A673 (cell line): Measurements from ENCODE around the gene RHCG. TPM values are rescaled to one million over a fixed set of nuclear protein-coding genes. Genes with fewer than 3 reads are reported as not detected.

Experiments
- BruUV-seq: library from RNA; stranded (reverse); fragments of 400-500 nt; replicated peaks from 2 replicates; lab custom pipeline; 2021; lab: Mats Ljungman, UMichigan
- CTCF ChIA-PET: fragments of 300-600 bp; sonication (Branson Sonifier 250); formaldehyde crosslinking; loops from one replicate; lab custom pipeline; 2022; ENCODE audit warnings: antibody characterized with exemption; lab: Charles Lee
- POLR2A ChIA-PET: fragments of 300-600 bp; sonication (Branson Sonifier 250); formaldehyde crosslinking; loops from one replicate; lab custom pipeline; 2022; ENCODE audit warnings: antibody characterized with exemption; ENCODE audit not compliant: low non-redundant PET; lab: Charles Lee
- DNase-seq: peaks from one replicate; pipeline ENCODE4 v3.0.0-alpha.2; 2015; ENCODE audit warnings: low spot score
- H3K27ac ChIP-seq: fragments of 200-600 bp; sonication (generic); 2 replicates; pipeline ENCODE4 v1.5.1; 2016; ENCODE audit warnings: mixed run types, low read depth, mild to moderate bottlenecking, mixed read lengths, antibody characterized with exemption, low read length; ENCODE audit not compliant: poor library complexity, severe bottlenecking
- H3K27me3 ChIP-seq: fragments of 200-600 bp; sonication (generic); replicated peaks from 2 replicates; pipeline ENCODE4 v1.6.1; 2017; ENCODE audit warnings: mixed run types, low read depth, mild to moderate bottlenecking, mixed read lengths, antibody characterized with exemption, low read length; ENCODE audit not compliant: insufficient read depth, poor library complexity
- H3K36me3 ChIP-seq: fragments of 200-600 bp; sonication (generic); 2 replicates; pipeline ENCODE4 v1.6.1; 2016; ENCODE audit warnings: mixed run types, mild to moderate bottlenecking, mixed read lengths, antibody characterized with exemption, low read length; ENCODE audit not compliant: insufficient read depth, poor library complexity, severe bottlenecking
- H3K4me1 ChIP-seq: fragments of 200-600 bp; sonication (generic); 2 replicates; pipeline ENCODE4 v1.6.1; 2017; ENCODE audit warnings: mixed run types, mild to moderate bottlenecking, mixed read lengths, antibody characterized with exemption, low read length; ENCODE audit not compliant: insufficient read depth, poor library complexity, severe bottlenecking
- H3K4me3 ChIP-seq: fragments of 200-600 bp; sonication (generic); 2 replicates; pipeline ENCODE4 v1.5.1; 2016; ENCODE audit warnings: low read depth, mixed run types, mild to moderate bottlenecking, mixed read lengths, low read length; ENCODE audit not compliant: poor library complexity, severe bottlenecking
- H3K9me3 ChIP-seq: fragments of 200-600 bp; sonication (generic); 2 replicates; pipeline ENCODE4 v1.6.1; 2016; ENCODE audit warnings: mixed run types, low read depth, mild to moderate bottlenecking, mixed read lengths, antibody characterized with exemption, low read length; ENCODE audit not compliant: poor library complexity, severe bottlenecking
- CTCF ChIP-seq: fragments of 300-800, 200-600 bp; sonication (generic); conservative IDR thresholded peaks from 2 replicates; pipeline ENCODE4 v1.5.1; 2017; ENCODE audit warnings: low read depth, mild to moderate bottlenecking, antibody characterized with exemption, low read length, moderate library complexity, mixed read lengths
- EZH2 ChIP-seq: fragments of 200-600 bp; sonication (generic); IDR thresholded peaks from 2 replicates; pipeline ENCODE4 v1.6.1; 2017; ENCODE audit warnings: borderline replicate concordance, low read depth, mild to moderate bottlenecking, mixed read lengths, antibody characterized with exemption, low read length; ENCODE audit not compliant: poor library complexity, severe bottlenecking
- intact Hi-C: fragments of 100-400 bp; cut with micrococcal nuclease; formaldehyde crosslinking; loops from one replicate; pipeline ENCODE4 v1.10.0; 2022; ENCODE audit not compliant: unreplicated experiment
- total RNA-seq: library from RNA; stranded (reverse); gene quantifications from 2 replicates; pipeline ENCODE4 v1.2.3, GENCODE V29; 2021

RHCG gene
- total RNA-seq, 1 experiment from 2014 or later, result 1.4 TPM

GRCh38 chr15:89426500-89426899 lies 69.9 kb downstream of the RHCG start:
- Histone ChIP-seq H3K4me3 (no peak overlapping the region), H3K27me3 (no peaks in the 10 kb centered on the region), H3K4me1 (peaks cover 12% of the 10 kb centered on the region), H3K36me3 (no peaks in the 10 kb centered on the region), H3K27ac (no peak overlapping the region), H3K9me3 (no peaks in the 10 kb centered on the region)
- TF ChIP-seq CTCF (no peak), EZH2 (no peak)
- ChIA-PET POLR2A (no interaction called here), CTCF (no interaction called here)
- BruUV-seq, result no TSS peak
- intact Hi-C loops, result no loop called here
- DNase-seq, result no peak

- ChIA-PET CTCF (interaction anchor here (2.5 kb wide), 1 partner anchor 65 kb away, joined by 13 read pairs; no protein-coding TSS in a partner anchor), POLR2A (no interaction called here)
- H3K36me3 ChIP-seq, result no peaks in the 10 kb centered on the region
- BruUV-seq, result no TSS peak
- DNase-seq, result no peak
- TF ChIP-seq EZH2 (no peak), CTCF (no peak)
- intact Hi-C loops, result no loop called here
- no peaks in the 10 kb centered on the region for H3K9me3 ChIP-seq
- H3K4me3 ChIP-seq, result no peak overlapping the region
- H3K4me1 ChIP-seq, result no peaks in the 10 kb centered on the region
- H3K27me3 ChIP-seq, result peaks cover 3% of the 10 kb centered on the region
- no peak overlapping the region for H3K27ac ChIP-seq
These were observed 72.4 kb downstream of the RHCG start for GRCh38 chr15:89423981-89424380.

Other genes with a start within 250 kb of the RHCG start
- gene POLG, start 161.8 kb downstream of the RHCG start, total RNA-seq, result 63.5 and 166 TPM in 2 replicates
- gene TICRR, start 78.9 kb upstream of the RHCG start, total RNA-seq, result 55.7 and 56.5 TPM in 2 replicates
- gene KIF7, start 158.9 kb upstream of the RHCG start, total RNA-seq, result 9.5 and 11.3 TPM in 2 replicates
- gene PLIN1, start 182.8 kb upstream of the RHCG start, total RNA-seq, result 0.30 and 0.46 TPM in 2 replicates
- gene PEX11A, start 194.2 kb upstream of the RHCG start, total RNA-seq, result 2.7 and 5.4 TPM in 2 replicates
- gene WDR93, start 194.2 kb upstream of the RHCG start, total RNA-seq, result not detected in 2 replicates